ENCODE measurements around the gene LAMB4.

The LAMB4 gene

GRCh38 chr7:108152198-108152597 lies 22.0 kb upstream of the LAMB4 start:
- no peak for TF ChIP-seq CTCF (IDR thresholded peaks at IDR 0.05; ENCODE audit: insufficient read depth, low read depth, low read length, missing control alignments)
- no peak for DNase-seq (ENCODE audit: low read depth)
- no peak overlapping the region for H3K4me3 ChIP-seq (ENCODE audit: low read length)

GRCh38 chr7:108149908-108150307 lies 19.7 kb upstream of the LAMB4 start:
- DNase-seq (ENCODE audit: low read depth), result no peak
- no peak overlapping the region for H3K4me3 ChIP-seq (ENCODE audit: low read length)
- no peak for TF ChIP-seq CTCF (IDR thresholded peaks at IDR 0.05; ENCODE audit: insufficient read depth, low read depth, low read length, missing control alignments)

GRCh38 chr7:108149119-108149518 lies 19.0 kb upstream of the LAMB4 start:
- no peak for TF ChIP-seq CTCF (IDR thresholded peaks at IDR 0.05; ENCODE audit: insufficient read depth, low read depth, low read length, missing control alignments)
- DNase-seq (ENCODE audit: low read depth), result no peak
- H3K4me3 ChIP-seq (ENCODE audit: low read length), result no peak overlapping the region

GRCh38 chr7:108147031-108147563 lies 16.9 kb upstream of the LAMB4 start:
- no peak for DNase-seq (ENCODE audit: low read depth)
- no peak for TF ChIP-seq CTCF (IDR thresholded peaks at IDR 0.05; ENCODE audit: insufficient read depth, low read depth, low read length, missing control alignments)
- H3K4me3 ChIP-seq (ENCODE audit: low read length), result no peak overlapping the region

GRCh38 chr7:108146070-108146842 lies 16.1 kb upstream of the LAMB4 start:
- peak; percentile 98 for TF ChIP-seq CTCF (IDR thresholded peaks at IDR 0.05; ENCODE audit: insufficient read depth, low read depth, low read length, missing control alignments)
- DNase-seq (ENCODE audit: low read depth), result peak; percentile 80
- H3K4me3 ChIP-seq (ENCODE audit: low read length), result no peak overlapping the region

- no peak overlapping the region for H3K4me3 ChIP-seq (ENCODE audit: low read length)
- TF ChIP-seq CTCF (IDR thresholded peaks at IDR 0.05; ENCODE audit: insufficient read depth, low read depth, low read length, missing control alignments), result no peak
These were observed 15.2 kb upstream of the LAMB4 start for GRCh38 chr7:108145401-108145800.

GRCh38 chr7:108144931-108145330 lies 14.8 kb upstream of the LAMB4 start:
- H3K4me3 ChIP-seq (ENCODE audit: low read length), result no peak overlapping the region
- no peak for TF ChIP-seq CTCF (IDR thresholded peaks at IDR 0.05; ENCODE audit: insufficient read depth, low read depth, low read length, missing control alignments)
- no peak for DNase-seq (ENCODE audit: low read depth)

More at GRCh38 chr7:108145401-108145800, 15.2 kb upstream of the LAMB4 start:
- DNase-seq (ENCODE audit: low read depth), result no peak

Measured in epithelial cell of esophagus (primary cell).